IMR-90 (cell line): ENCODE data around the gene DHRSX. TPM values are rescaled to one million over a fixed set of nuclear protein-coding genes. Genes with fewer than 3 reads are reported as not detected.
"Not testable (repeated sequence)": the region's sequence is repeated elsewhere in the genome, so short reads cannot be mapped to it uniquely, and the experiment has no call there.

Source experiments
- ATAC-seq: fragments of 200-7000 bp; cut with Tn5 transposase; 2 replicates; pipeline ENCODE4 v1.9.1; 2020; ENCODE audit warnings: low read depth, mild to moderate bottlenecking, moderate library complexity
- BruUV-seq: library from RNA; stranded (reverse); fragments of 400-500 nt; replicated peaks from 2 replicates; lab custom pipeline; 2021; lab: Mats Ljungman, UMichigan
- CTCF ChIA-PET: fragments of 300-600 bp; formaldehyde crosslinking; extraction: SDS; loops from one replicate; lab custom pipeline; 2021; ENCODE audit warnings: antibody characterized with exemption; lab: Yijun Ruan, JAX
- POLR2A ChIA-PET: fragments of 300-600 bp; sonication (Branson Sonifier 250); formaldehyde crosslinking; loops from one replicate; lab custom pipeline; 2022; ENCODE audit warnings: antibody characterized with exemption; ENCODE audit not compliant: unreplicated experiment; lab: Charles Lee
- DNase-seq: peaks from one replicate; pipeline ENCODE4 v3.0.0; 2013
- H2AFZ ChIP-seq: replicated peaks from 2 replicates; pipeline ENCODE3; 2013; ENCODE audit warnings: low read length, mild to moderate bottlenecking; ENCODE audit not compliant: poor library complexity
- H2AK5ac ChIP-seq: 2 replicates; pipeline ENCODE4 v1.6.1; 2013; ENCODE audit warnings: low read depth, low read length, inconsistent platforms
- H2AK9ac ChIP-seq: replicated peaks from 2 replicates; pipeline ENCODE3; 2013; ENCODE audit warnings: mild to moderate bottlenecking, low read depth, low read length, moderate library complexity; ENCODE audit not compliant: poor library complexity
- H2BK120ac ChIP-seq: 2 replicates; pipeline ENCODE4 v1.6.1; 2013; ENCODE audit warnings: low read depth, low read length, inconsistent platforms
- H2BK15ac ChIP-seq: 3 replicates; pipeline ENCODE4 v1.6.1; 2013; ENCODE audit warnings: low read depth, low read length, inconsistent platforms
- H2BK20ac ChIP-seq: 2 replicates; pipeline ENCODE4 v1.6.1; 2013; ENCODE audit warnings: low read depth, mild to moderate bottlenecking, inconsistent platforms, low read length, moderate library complexity
- H2BK5ac ChIP-seq: 2 replicates; pipeline ENCODE4 v1.6.1; 2013; ENCODE audit warnings: mild to moderate bottlenecking, low read depth, low read length, inconsistent platforms; ENCODE audit not compliant: poor library complexity, severe bottlenecking
- H3K14ac ChIP-seq: replicated peaks from 2 replicates; pipeline ENCODE4 v1.6.1; 2013; ENCODE audit warnings: low read depth, low read length, inconsistent platforms
- H3K18ac ChIP-seq: 2 replicates; pipeline ENCODE4 v1.6.1; 2013; ENCODE audit warnings: low read depth, low read length, control low read depth
- H3K23ac ChIP-seq: 2 replicates; pipeline ENCODE4 v1.6.1; 2013; ENCODE audit warnings: low read depth, low read length, inconsistent platforms
- H3K27ac ChIP-seq: 2 replicates; pipeline ENCODE4 v1.5.1; 2013; ENCODE audit warnings: mild to moderate bottlenecking, control low read depth, low read length; ENCODE audit not compliant: insufficient read depth
- H3K27me3 ChIP-seq: 2 replicates; pipeline ENCODE4 v1.6.1; 2013; ENCODE audit warnings: low read length; ENCODE audit not compliant: control insufficient read depth, insufficient read depth
- H3K36me3 ChIP-seq: 2 replicates; pipeline ENCODE4 v1.6.1; 2013; ENCODE audit warnings: low read length, mixed read lengths; ENCODE audit not compliant: control insufficient read depth, insufficient read depth
- H3K4ac ChIP-seq: 2 replicates; pipeline ENCODE4 v1.6.1; 2013; ENCODE audit warnings: low read depth, low read length, inconsistent platforms
- H3K4me1 ChIP-seq: 2 replicates; pipeline ENCODE4 v1.6.1; 2013; ENCODE audit warnings: low read length, mixed read lengths; ENCODE audit not compliant: control insufficient read depth, insufficient read depth
- H3K4me2 ChIP-seq: 2 replicates; pipeline ENCODE4 v1.6.1; 2013; ENCODE audit warnings: low read depth, mild to moderate bottlenecking, control low read depth, low read length, moderate library complexity
- H3K4me3 ChIP-seq: 2 replicates; pipeline ENCODE4 v1.5.1; 2013; ENCODE audit warnings: low read depth, mild to moderate bottlenecking, control low read depth, low read length, moderate library complexity; ENCODE audit not compliant: insufficient read depth
- H3K56ac ChIP-seq: 2 replicates; pipeline ENCODE4 v1.6.1; 2013; ENCODE audit warnings: low read length, inconsistent platforms; ENCODE audit not compliant: insufficient read depth; ENCODE audit errors: extremely low read depth
- H3K79me1 ChIP-seq, 2 experiments: 2 replicates each; pipeline ENCODE4 v1.6.1; 2013; ENCODE audit warnings: low read length in 2 of 2, inconsistent platforms in 1 of 2, low read depth in 1 of 2
- H3K9ac ChIP-seq: 2 replicates; pipeline ENCODE4 v1.6.1; 2013; ENCODE audit warnings: low read depth, low read length, control low read depth
- H3K9me1 ChIP-seq: 2 replicates; pipeline ENCODE4 v1.6.1; 2013; ENCODE audit warnings: low read length, inconsistent platforms; ENCODE audit not compliant: insufficient read depth
- H3K9me3 ChIP-seq: 2 replicates; pipeline ENCODE4 v1.6.1; 2013; ENCODE audit warnings: low read length; ENCODE audit not compliant: control insufficient read depth, insufficient read depth
- H4K20me1 ChIP-seq: 2 replicates; pipeline ENCODE4 v1.6.1; 2013; ENCODE audit warnings: low read length, inconsistent platforms; ENCODE audit not compliant: insufficient read depth
- H4K5ac ChIP-seq: 2 replicates; pipeline ENCODE4 v1.6.1; 2013; ENCODE audit warnings: mild to moderate bottlenecking, low read depth, low read length, control low read depth
- H4K8ac ChIP-seq, 2 experiments: 2 replicates each; pipeline ENCODE4 v1.6.1; 2013; ENCODE audit warnings: low read depth in 2 of 2, low read length in 2 of 2, control low read depth in 1 of 2, inconsistent platforms in 1 of 2
- H4K91ac ChIP-seq: 2 replicates; pipeline ENCODE4 v1.6.1; 2013; ENCODE audit warnings: low read depth, low read length, inconsistent platforms; ENCODE audit not compliant: insufficient read depth
- WGBS, 2 experiments: methylation state at CpG; one replicate each; pipeline versions ENCODE4 v1.1.5 to v1.1.7; 2013; ENCODE audit warnings: missing lambda C conversion rate in 2 of 2; ENCODE audit not compliant: insufficient read length in 1 of 2; ENCODE audit errors: extremely low coverage in 2 of 2; 5-methylcytosine and 5-hydroxymethylcytosine counted together
- dilution Hi-C: fragments of 300-500 bp; cut with HindIII; formaldehyde crosslinking; loops from one replicate; pipeline ENCODE4 v1.14.3; 2018; ENCODE audit warnings: low sequenced_read_pairs; ENCODE audit not compliant: unreplicated experiment
- in situ Hi-C: fragments of 300-500 bp; cut with MboI; formaldehyde crosslinking; loops from 3 replicates; pipeline ENCODE4 v1.14.3; 2019; ENCODE audit warnings: low sequenced_read_pairs, inconsistent platforms, mixed read lengths
- intact Hi-C: fragments of 100-400 bp; cut with micrococcal nuclease; formaldehyde crosslinking; loops from 2 replicates; pipeline ENCODE4 v1.10.0; 2022
- polyA plus RNA-seq, 3 experiments: library from polyadenylated mRNA; depleted of rRNA; stranded (reverse); fragments of >200 nt; gene quantifications; 2 replicates each; pipeline ENCODE4 v1.2.3, GENCODE V29; 2012; ENCODE audit warnings: low replicate concordance in 1 of 3
- total RNA-seq: library from RNA; depleted of rRNA; stranded (reverse); fragments of >200 nt; gene quantifications from 2 replicates; pipeline ENCODE4 v1.2.3, GENCODE V29; 2012

The DHRSX gene
- total and polyA plus RNA-seq, 2 of the 4 experiments (the other 2 are of a cell fraction), result 26.2 to 38.0 TPM

DNA sequence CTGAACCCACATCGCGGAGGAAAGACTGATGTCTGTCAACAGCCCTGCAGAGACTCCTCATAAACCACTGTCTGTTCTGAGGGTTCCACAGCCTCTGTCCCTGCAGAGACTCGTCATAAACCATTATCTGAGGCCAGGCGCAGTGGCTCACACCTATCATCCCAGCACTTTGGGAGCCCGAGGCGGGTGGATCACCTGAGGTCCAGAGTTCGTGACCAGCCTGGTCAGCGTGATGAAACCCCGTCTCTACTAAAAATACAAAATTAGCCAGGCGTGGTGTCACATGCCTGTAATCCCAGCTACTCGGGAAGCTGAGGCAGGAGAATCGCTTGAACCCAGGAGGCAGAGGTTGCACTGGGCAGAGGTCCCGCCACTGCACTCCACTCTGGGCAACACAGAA, 259.3 kb downstream of the DHRSX start:
- H3K4ac ChIP-seq, H2BK5ac ChIP-seq, H3K4me2 ChIP-seq, H2AK5ac ChIP-seq, H3K4me1 ChIP-seq, H3K27ac ChIP-seq, H4K5ac ChIP-seq, ATAC-seq, intact Hi-C loops, H4K8ac ChIP-seq, H3K14ac ChIP-seq, H2BK15ac ChIP-seq, H3K79me1 ChIP-seq, CTCF ChIA-PET, H3K4me3 ChIP-seq, H4K20me1 ChIP-seq, H3K9ac ChIP-seq, H2AK9ac ChIP-seq, H3K56ac ChIP-seq, H3K9me1 ChIP-seq, H2BK120ac ChIP-seq, DNase-seq, H3K18ac ChIP-seq, in situ Hi-C loops, H3K23ac ChIP-seq, H4K91ac ChIP-seq, H3K27me3 ChIP-seq, POLR2A ChIA-PET, H3K9me3 ChIP-seq, dilution Hi-C loops, BruUV-seq, H2BK20ac ChIP-seq, H2AFZ ChIP-seq: not testable (repeated sequence)
- peaks cover 13% of the 10 kb centered on the region for H3K36me3 ChIP-seq
- 93% methylated on average over 10 of the region's 13 CpGs; no CpG with 5 or more reads in 1 of the 2 experiments for WGBS, 2 experiments

DNA sequence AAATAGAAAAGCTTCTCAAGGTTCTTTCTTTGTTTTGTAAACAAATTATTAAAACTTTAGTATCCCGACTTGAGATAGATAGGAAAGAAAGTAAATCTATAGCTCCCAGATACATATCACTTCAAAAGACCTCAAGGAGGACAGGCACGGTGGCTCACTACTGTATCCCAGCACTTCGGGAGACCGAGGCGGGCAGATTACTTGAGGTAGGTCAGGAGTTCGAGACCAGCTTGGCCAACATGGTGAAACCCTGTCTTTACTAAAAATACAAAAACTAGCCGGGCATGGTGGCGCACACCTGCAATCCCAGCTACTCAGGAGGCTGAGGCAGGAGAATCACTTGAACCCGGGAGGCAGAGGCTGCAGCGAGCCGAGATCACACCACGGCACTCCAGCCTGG, 260.0 kb downstream of the DHRSX start:
- DNase-seq, H2AK5ac ChIP-seq, H4K5ac ChIP-seq, H3K79me1 ChIP-seq, H3K4me2 ChIP-seq, H3K27ac ChIP-seq, H3K27me3 ChIP-seq, H3K18ac ChIP-seq, H3K14ac ChIP-seq, ATAC-seq, H2BK20ac ChIP-seq, dilution Hi-C loops, intact Hi-C loops, H3K4me1 ChIP-seq, H4K91ac ChIP-seq, CTCF ChIA-PET, H3K9me3 ChIP-seq, H3K56ac ChIP-seq, H3K9ac ChIP-seq, H4K20me1 ChIP-seq, H3K4me3 ChIP-seq, H2BK15ac ChIP-seq, H3K23ac ChIP-seq, H2BK5ac ChIP-seq, BruUV-seq, H2BK120ac ChIP-seq, H3K4ac ChIP-seq, in situ Hi-C loops, H2AFZ ChIP-seq, POLR2A ChIA-PET, H3K9me1 ChIP-seq, H4K8ac ChIP-seq, H2AK9ac ChIP-seq: not testable (repeated sequence)
- H3K36me3 ChIP-seq, result peaks cover 13% of the 10 kb centered on the region
- WGBS, 2 experiments, result 80% methylated on average over 1 of the region's 12 CpGs; no CpG with 5 or more reads in 1 of the 2 experiments
